GM19035 (cell line): Measurements from ENCODE around the gene SVOP.

Experiments used
- ATAC-seq: cut with Tn5 transposase; IDR thresholded peaks from one replicate; pipeline ENCODE4 v1.9.1; 2021; ENCODE audit not compliant: unreplicated experiment

Gene SVOP

DNA sequence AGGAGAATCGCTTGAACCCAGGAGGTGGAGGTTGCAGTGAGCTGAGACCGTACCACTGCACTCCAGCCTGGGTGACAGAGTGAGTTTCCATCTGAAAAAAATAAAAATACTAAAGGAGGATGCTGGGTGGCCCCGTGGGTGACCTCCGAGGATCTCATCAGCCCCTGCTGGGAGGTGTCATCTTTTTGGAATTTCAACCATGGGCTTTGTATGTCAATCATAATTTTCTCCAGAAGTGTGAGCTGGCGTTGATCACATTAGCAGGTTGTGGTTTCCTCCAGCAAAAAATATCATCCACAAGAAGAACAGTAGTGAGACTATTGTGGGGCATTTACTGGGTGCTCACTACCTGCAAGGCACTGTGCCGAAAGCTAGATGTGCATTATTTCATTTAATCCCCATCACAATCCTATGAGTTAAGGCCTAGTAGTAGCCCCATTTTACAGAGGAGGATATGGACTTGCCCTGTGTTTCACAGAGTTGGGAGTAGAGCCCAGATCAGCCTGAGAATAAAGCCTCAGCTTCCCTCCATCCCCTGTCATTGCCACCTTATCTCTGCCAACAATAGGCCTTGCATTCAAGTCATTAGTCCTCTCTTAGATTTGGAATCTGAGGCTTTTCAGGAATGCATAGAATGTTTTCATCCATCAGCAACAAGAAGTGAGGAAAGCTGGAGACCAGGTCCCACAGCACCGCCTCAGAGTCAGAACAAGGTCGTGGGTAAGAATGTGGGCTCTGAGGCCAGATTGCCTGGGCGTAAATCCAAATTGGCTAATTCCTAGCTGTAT lies 39.8 kb downstream of the SVOP start:
- no peak for ATAC-seq

DNA sequence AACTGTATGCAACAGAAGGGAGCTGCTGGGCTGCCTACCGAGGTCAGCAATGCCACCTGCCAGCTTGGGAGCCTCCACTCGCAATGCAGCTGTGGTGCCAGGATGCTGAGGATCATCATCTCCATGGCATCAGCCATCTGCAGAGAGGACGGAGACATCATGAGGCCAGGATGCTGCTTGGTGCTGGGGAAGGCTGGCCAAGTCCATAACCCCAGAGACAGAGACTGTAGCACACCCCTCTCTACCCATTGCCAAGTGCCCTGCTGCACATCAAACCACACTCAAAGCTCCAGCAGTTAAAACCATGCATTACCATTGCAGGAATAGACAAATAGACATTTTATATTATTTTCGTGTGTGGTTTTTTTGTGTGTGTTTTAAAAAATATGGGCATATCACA lies 43.5 kb downstream of the SVOP start:
- ATAC-seq = no peak

DNA sequence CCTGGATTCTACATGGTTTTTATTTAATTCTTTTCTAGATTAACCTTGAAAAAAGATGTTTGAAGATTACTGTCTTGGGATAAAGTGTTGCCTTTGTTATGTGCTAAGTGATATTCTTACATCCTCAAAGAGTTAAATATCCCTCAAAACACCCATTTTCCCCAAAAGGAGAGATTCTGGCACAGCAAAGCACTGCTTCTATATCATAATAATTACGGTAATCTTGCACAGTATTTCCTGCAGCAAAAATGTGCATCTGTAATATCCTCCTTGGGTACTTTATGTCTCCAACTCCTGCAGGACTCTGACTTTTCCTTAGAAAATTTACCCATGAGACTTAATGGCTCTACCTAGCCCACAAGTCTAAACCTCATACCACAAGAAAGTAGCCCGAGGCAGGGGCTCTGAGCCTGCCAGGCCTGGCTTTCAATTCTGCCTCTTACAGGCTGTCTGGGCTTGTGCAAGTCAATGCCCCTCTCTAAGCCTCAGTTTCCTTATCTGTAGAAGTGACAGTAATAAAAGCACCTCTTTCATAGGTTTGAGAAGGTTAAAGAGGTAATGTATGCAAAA lies 45.8 kb downstream of the SVOP start:
- ATAC-seq = no peak

DNA sequence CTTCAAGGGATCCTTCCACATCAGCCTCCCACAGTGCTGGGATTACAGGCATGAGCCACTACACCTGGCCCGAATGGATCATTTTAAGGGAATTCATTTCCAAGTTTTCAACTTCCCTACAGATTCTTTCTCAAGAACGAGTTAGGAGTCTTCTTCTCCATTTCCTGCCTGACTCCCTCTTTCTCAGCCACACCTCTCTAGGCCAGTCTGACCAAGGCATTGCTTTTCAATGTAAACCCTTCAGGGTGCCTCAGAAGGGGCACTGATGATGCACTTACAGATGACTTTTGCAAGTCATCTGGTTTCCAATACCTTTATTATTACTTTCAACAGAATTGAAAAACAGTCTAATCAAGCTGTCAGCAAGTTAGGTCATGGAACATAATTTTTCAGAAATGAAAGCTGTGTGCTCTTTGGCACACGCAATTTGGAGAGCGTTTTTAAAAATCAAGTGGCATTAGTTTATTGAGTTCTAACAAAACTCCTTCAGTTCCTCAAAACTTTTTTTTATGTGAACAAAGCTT lies 47.2 kb downstream of the SVOP start:
- no peak for ATAC-seq

DNA sequence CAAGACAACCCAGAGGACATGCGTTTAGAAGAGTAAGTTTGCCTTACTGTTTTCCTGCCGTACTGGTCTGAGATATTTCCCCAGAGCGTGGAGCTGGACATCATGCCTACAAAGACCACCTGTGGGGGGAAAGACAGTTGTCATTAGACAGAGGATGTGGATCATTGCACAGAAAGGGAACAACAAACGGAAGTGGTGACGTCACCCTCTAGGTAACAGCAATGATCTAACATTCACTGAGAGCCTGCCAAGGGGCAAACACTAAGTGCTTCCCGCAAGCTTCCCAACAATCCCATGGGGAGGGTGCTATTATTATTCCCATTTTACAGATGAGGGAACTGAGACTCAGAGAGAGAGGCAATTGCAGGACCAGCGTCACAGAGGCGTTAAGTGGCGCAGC lies 48.5 kb downstream of the SVOP start:
- ATAC-seq = no peak

DNA sequence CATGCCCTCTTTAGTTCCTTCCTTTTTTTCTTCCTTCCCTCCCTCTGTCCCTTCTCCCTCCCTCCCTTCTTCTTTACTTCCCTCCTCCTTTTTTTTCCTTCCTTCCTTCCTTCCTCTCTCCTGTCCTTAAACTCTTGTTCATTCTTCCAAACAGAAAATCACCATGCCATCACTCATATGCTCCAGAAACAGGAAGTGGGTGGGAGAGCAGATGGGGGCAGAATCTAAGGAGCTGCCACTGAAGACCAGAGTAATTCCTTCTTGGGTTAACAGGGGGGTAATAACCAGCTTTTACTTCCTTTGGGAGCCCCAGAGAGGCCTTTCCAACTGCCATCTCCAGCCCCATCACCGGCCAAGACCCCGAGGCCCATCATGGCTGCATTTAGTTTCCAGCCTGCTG lies 51.2 kb downstream of the SVOP start:
- ATAC-seq = no peak

DNA sequence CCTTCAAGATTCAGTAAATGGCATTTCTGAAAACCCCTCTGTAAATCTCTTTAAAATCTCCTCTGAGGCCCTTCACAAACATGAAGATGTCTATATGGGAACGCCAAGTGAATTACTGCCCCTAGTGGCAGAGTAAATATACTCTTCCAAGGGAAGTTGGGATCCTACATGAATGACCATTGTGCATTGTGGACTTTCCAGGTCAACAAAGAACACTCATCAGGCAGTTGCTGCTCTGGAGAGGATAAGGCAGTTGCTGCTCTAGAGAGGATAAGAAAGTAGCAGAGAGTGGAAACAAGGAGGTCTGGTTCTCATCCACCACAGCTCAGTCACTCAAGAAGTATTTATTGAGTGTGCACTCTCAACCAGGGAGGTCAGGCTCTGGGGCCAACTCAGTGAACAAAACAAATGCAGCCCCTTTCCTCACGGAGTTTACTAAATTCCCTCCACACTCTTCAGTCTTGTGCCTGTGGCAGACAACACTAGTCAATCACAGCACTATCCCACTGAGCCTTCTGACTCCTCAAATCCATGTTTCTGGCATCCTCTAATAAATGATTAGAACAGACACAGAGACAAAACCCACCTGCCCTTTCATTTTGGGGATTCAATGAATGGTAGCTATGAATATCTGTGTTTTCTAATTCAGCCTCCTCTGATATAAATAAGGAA lies 52.9 kb downstream of the SVOP start:
- ATAC-seq = no peak

DNA sequence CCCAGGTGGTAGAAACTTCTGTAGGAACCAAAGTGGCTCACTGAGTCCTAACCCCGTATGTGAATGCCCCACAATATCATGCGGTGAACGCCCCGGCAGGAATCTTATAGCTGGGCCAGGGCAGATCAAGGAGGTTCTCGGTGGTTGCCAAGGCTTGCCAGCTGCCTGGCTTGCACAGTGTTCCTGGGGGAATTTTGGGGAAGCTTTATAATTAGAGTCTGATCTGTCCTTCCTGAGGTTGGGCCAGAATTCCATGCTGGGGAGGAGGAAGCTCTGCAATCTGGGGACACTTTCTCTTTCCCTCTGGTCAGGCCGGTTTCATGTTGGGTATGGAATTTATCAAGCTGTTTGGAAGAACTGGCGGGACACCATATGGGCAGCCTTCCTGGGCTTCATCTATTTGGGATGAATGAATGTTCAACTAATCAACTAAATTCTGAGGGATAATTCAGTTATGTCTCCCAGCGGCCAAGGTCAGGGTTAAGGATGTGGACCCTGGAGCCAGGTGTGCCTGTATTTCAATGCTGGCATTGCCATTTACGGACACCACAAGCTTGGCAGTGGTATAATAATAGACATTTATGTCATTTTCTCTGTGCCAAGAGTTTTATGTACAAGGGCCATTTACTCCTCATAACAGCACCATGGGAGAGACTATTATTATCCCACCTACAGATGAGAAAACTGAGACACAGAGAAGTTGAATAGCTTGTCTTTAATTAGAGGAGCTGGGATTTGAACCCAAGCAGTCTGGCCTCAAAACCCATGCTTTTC lies 54.3 kb downstream of the SVOP start:
- no peak for ATAC-seq

DNA sequence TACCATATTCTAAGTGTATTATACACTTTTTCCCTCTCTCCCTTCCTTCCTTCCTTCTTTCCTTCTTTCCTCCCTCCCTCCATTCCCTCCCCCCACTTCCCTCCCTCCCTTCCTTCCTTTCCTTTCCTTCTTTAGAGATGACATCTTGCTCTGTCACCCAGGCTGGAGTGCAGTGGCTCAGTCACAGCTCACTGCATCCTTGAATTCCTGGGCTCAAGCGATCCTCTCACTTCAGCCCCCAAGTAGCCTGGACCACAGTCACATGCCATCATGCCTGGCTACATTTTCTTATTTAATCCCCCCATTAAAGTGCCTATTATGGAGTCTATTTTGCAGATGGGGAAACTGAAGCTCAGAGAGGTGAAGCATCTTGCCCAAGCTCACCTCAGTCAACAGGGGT lies 55.0 kb downstream of the SVOP start:
- no peak for ATAC-seq

DNA sequence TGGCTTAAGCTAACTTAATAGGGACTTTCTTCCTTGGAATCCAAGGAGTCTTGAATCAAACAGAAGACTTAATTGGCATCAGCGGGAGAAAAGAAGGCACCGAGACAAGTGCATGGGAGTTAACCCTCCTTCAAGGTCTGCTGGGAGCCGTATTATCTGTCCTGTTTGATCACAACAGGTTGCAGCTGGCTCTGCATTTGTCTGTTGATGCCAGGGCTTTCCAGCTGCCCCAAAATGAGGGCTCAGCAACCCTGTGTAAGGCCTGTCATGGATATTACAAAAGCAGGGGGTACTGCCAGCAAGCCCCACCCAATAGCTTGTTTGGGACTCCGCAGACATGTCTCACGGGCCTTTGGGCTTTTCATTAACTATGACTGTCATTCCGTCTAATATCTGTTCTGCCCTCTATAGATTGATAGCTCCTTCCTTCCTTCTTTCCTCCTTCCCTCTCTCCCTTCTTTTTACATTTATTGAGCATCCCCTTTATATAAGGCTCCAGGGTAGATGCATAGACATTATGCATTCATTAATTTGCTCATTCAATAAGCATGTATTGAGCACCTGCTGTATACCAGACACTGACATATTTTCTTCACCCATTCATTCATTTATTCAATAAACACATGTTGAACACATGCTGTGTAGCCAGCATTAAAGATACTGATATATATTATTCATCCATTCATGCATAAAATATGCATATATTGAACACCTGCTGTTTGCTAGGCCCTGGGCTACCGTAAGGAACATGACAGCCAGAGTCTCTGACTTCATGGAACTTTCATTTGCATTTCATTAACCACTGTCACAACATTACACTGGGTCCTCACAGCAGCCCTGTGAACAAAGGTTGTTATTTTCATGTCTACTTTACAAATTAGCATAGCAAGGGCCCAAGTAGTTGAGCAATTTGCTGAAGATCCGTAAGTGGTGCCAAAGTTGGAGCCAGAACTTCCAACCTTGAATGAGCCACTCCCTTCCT lies 56.2 kb downstream of the SVOP start:
- no peak for ATAC-seq

DNA sequence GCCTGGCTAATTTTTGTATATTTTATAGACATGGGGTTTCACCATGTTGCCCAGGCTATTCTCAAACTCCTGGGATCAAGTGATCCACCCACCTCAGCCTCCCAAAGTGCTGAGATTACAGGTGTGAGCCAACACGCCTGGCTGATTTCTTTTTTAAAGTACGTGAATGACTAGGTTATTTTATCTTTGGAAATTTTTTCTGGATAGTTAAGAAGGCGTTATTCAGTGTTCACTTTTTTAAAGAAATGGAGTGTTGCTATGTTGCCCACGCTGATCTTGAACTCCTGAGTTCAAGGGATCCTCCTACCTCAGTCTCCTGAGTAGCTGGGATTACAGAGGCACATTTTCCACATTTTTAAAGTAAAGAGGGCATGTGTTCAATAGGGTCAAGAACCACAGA lies 58.6 kb downstream of the SVOP start:
- ATAC-seq = no peak

DNA sequence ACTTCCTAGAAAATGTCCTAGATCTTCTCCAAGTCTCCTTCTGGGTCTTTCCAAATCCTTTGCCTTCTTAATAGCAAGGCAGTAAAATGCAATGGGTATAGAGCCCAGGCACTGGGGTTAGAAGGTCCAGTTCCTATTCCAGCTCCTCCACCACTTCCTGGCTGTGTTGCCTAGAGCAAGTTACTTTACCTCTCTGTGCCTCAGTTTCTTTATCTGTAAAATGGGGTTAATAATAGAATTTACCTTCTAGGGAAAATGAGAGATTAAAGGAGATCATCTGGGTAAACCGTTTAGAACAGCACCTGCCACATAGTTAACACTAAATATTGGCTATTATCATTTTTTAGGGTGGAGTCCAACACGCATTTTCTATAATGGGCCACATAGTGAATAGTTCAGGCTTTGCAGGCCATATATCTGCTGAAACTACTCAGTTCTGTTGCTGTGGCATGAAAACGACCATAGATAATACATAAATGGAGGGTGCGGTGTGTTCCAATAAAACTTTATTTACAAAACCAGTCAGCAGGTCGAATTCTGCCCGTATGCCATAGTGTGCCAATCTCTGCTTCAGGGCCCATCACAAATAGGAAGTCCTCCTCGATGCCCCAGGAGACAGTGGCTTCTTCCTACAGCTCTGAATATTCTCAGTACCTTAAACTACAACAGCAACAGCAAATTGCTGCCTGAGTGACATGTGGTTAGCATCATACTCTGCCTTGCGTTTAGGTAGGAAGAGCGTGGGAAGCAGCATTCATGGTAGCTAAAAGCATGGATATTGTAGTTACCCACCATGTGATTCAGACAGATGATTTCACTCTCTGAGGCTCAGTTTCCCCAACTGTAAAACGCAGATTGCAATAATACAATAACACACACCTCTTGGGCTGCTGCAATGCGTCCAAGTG lies 60.9 kb downstream of the SVOP start:
- no peak for ATAC-seq

DNA sequence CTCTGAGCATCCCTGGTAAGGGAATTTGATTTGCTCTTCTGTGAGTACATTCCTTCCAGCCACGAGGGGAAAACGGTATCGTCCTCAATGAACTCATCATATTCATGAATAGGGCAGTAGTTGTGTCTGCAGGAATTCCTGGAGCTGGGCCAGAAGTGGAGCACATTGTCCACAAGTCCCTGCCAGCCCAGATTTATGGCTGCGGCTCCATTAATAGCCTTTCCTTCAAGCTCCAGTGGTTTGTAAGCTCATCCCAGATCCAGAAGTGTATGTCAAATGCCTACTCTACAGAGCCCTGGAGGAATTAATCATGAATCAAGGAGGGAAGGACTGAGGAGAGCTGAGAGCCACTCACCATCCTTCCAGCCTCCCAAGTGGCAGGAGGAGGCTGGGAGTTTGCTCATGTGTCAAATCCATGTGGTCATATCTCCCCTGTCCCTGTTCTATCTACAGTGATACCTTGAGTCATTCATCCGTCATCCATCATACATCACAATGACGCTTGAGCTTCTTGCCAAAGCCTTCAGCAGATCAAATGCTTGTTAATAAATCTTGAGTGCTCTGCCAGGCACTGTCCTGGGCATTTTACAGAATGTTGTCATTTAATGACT lies 65.5 kb downstream of the SVOP start:
- no peak for ATAC-seq

DNA sequence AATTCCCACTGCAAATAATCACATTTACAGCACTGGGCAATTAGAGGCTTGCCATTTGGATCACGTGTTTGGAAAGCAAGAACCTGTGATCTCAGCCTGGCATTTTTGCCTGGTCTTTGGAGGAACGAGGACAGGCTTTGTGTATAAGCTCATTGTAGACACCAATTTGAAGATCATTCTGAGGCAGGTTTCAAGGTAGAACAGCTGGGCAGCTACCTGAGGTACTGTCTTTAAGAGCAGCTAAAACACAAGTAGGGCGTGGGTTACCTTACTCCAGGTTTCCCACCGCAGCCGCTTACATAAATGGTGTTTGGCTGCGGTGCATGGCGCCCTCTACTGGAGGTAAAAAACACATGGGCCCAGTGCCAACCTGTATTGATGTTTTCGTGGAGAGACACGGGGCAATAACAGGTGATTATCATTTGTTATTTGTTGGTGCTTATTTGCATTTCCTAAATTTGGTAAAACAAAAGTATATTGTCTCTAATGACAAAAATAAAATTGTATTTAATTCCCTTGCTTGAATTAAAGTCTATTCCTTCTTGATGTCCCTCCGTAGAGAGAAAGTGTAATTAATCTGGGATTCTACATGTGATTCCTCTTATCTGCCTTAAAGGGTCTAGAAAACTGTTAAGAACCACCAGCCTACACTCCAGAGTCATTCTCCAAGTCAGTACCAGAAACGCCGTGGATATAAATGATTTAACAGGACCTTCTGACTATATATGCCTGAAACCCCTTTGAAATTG lies 69.7 kb downstream of the SVOP start:
- no peak for ATAC-seq

DNA sequence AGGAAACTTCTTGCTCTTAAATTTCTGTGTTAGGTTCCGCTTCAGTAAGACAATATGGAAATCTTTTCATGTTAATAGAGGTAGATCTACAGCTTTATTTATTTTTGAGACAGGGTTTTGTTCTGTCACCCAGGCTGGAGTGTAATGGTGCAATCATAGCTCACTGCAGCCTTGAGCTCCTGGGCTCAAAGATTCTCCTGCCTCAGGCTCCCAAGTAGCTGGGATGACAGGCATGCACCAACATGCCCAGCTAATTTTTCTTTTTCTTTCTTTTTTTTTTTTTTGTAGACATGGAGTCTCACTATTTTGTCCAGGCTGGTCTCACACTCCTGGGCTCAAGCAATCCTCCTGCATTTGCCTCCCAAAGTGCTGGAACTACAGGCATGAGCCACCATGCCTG lies 70.9 kb downstream of the SVOP start:
- no peak for ATAC-seq

DNA sequence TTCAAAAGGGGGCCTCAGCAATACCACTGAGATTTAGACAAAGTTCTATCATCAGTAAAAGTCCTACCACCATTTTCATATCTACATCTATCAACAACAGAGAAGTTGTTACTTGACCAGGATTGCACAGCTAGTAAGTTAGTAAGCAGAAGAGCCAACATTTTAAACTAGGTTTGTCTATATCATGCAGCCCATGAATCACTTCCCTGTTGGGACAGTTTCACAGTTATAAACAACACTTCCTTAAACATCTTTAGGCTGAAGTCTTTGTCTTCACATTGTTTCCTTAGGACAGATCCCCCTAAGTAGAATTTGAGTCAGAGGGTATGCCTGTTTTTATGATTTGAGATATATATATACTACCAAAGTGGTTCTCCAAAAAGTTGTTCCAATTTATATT lies 72.5 kb downstream of the SVOP start:
- ATAC-seq = no peak

DNA sequence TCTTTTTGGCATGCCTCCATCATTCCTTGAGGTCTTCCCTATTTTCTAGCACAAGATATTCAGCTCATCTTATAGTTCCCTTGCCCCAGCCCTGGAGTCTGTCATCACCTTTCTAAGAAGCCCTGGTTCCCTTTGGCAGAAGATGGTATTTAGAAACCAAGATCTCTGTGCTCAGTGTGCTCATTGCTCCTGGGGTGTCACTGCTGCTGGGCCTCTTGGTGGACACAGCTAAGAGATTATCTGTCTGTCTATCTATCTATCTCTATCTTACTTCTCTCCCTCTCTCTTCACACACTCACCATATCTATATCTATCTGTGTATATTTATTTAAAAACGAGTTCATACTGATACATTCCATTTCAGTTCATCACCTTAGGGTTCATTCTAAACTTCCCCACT lies 73.8 kb downstream of the SVOP start:
- ATAC-seq = no peak

DNA sequence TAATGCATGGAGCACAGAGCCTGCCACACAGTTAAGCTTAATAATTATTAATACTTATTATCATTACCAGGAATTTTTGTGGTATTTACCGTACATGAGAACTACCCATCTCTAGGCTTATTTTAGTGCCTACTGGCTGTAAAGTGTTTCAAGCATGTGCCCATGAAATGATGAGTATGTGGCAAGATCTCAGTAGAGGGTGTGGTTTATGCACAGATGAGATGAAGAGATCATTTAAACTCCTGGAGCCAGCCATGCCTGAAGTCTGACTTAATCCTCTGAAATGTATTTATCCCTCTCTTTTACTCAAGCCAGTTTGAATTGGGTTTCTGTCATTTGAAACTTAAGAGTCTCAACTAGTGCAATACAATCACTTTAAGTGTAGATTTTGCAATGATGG lies 80.7 kb downstream of the SVOP start:
- no peak for ATAC-seq
